H9 (cell line): ENCODE data around the gene SPSB4. TPM values are rescaled to one million over a fixed set of nuclear protein-coding genes. Genes with fewer than 3 reads are reported as not detected.

Experiments
- DNase-seq: peaks from one replicate; pipeline ENCODE4 v3.0.0-alpha.2; 2017
- H2AFZ ChIP-seq: one replicate; pipeline ENCODE4 v1.6.1; 2013; ENCODE audit warnings: mild to moderate bottlenecking, low read length, control low read depth, moderate library complexity
- H2AK5ac ChIP-seq: 2 replicates; pipeline ENCODE4 v1.6.1; 2013; ENCODE audit warnings: low read length, control low read depth, mixed read lengths; ENCODE audit not compliant: insufficient read length
- H2BK120ac ChIP-seq: one replicate; pipeline ENCODE4 v1.6.1; 2013; ENCODE audit warnings: low read depth, mild to moderate bottlenecking, low read length, control low read depth, inconsistent platforms; ENCODE audit not compliant: poor library complexity, severe bottlenecking
- H2BK12ac ChIP-seq: 2 replicates; pipeline ENCODE4 v1.6.1; 2013; ENCODE audit warnings: low read length, control low read depth, mixed read lengths, low read depth; ENCODE audit not compliant: insufficient read length
- H2BK15ac ChIP-seq: 2 replicates; pipeline ENCODE4 v1.6.1; 2013; ENCODE audit warnings: low read depth, low read length, control low read depth
- H2BK20ac ChIP-seq: one replicate; pipeline ENCODE4 v1.6.1; 2013; ENCODE audit warnings: low read depth, mild to moderate bottlenecking, low read length, control low read depth, inconsistent platforms; ENCODE audit not compliant: poor library complexity, severe bottlenecking
- H2BK5ac ChIP-seq: 2 replicates; pipeline ENCODE4 v1.6.1; 2013; ENCODE audit warnings: low read length, control low read depth, mixed read lengths; ENCODE audit not compliant: insufficient read length
- H3K14ac ChIP-seq: 2 replicates; pipeline ENCODE4 v1.6.1; 2013; ENCODE audit warnings: low read length, control low read depth; ENCODE audit not compliant: insufficient read depth
- H3K18ac ChIP-seq: 2 replicates; pipeline ENCODE4 v1.6.1; 2013; ENCODE audit warnings: low read depth, mild to moderate bottlenecking, mixed read lengths, low read length, control low read depth; ENCODE audit not compliant: insufficient read length
- H3K23ac ChIP-seq: 2 replicates; pipeline ENCODE4 v1.6.1; 2013; ENCODE audit warnings: low read length, control low read depth, mixed read lengths, low read depth; ENCODE audit not compliant: insufficient read length
- H3K23me2 ChIP-seq: 2 replicates; pipeline ENCODE4 v1.6.1; 2013; ENCODE audit warnings: low read depth, mild to moderate bottlenecking, mixed read lengths, low read length, control low read depth; ENCODE audit not compliant: insufficient read length, poor library complexity, severe bottlenecking
- H3K27ac ChIP-seq: 2 replicates; pipeline ENCODE4 v1.5.1; 2013; ENCODE audit warnings: low read length, control low read depth, mixed read lengths, low read depth; ENCODE audit not compliant: insufficient read length
- H3K27me3 ChIP-seq: 2 replicates; pipeline ENCODE4 v1.6.1; 2013; ENCODE audit warnings: low read length, control low read depth, inconsistent platforms; ENCODE audit not compliant: insufficient read depth
- H3K4ac ChIP-seq: 2 replicates; pipeline ENCODE4 v1.6.1; 2013; ENCODE audit warnings: low read depth, mild to moderate bottlenecking, control low read depth, inconsistent platforms, low read length, moderate library complexity
- H3K4me1 ChIP-seq: 2 replicates; pipeline ENCODE4 v1.6.1; 2013; ENCODE audit warnings: low read length, control low read depth, inconsistent platforms; ENCODE audit not compliant: insufficient read depth
- H3K4me2 ChIP-seq: 2 replicates; pipeline ENCODE4 v1.6.1; 2013; ENCODE audit warnings: low read length, control low read depth, mixed read lengths; ENCODE audit not compliant: insufficient read length, insufficient read depth
- H3K56ac ChIP-seq: 2 replicates; pipeline ENCODE4 v1.6.1; 2013; ENCODE audit warnings: low read depth, mild to moderate bottlenecking, mixed read lengths, low read length, control low read depth; ENCODE audit not compliant: insufficient read length
- H3K79me1 ChIP-seq: 2 replicates; pipeline ENCODE4 v1.6.1; 2013; ENCODE audit warnings: low read depth, mild to moderate bottlenecking, moderate library complexity, low read length, control low read depth, inconsistent platforms; ENCODE audit not compliant: insufficient read depth, poor library complexity, severe bottlenecking
- H3K79me2 ChIP-seq: 2 replicates; pipeline ENCODE4 v1.6.1; 2013; ENCODE audit warnings: low read length, control low read depth, inconsistent platforms; ENCODE audit not compliant: insufficient read depth
- H3K9ac ChIP-seq: 2 replicates; pipeline ENCODE4 v1.6.1; 2013; ENCODE audit warnings: low read length, control low read depth, mixed read lengths; ENCODE audit not compliant: insufficient read length; ENCODE audit errors: extremely low read depth
- H3K9me3 ChIP-seq: one replicate; pipeline ENCODE4 v1.6.1; 2013; ENCODE audit warnings: low read depth, low read length, inconsistent platforms; ENCODE audit not compliant: control insufficient read depth
- H3T11ph ChIP-seq: one replicate; pipeline ENCODE4 v1.6.1; 2013; ENCODE audit warnings: mild to moderate bottlenecking, low read length, control low read depth, inconsistent platforms
- H4K20me1 ChIP-seq: one replicate; pipeline ENCODE4 v1.6.1; 2013; ENCODE audit not compliant: control insufficient read depth, insufficient read length, insufficient read depth
- H4K5ac ChIP-seq: 2 replicates; pipeline ENCODE4 v1.6.1; 2013; ENCODE audit warnings: low read depth, mild to moderate bottlenecking, mixed read lengths, low read length, control low read depth; ENCODE audit not compliant: insufficient read length
- H4K8ac ChIP-seq: replicated peaks from 2 replicates; pipeline ENCODE4 v1.6.1; 2013; ENCODE audit warnings: low read length, control low read depth, mixed read lengths, low read depth; ENCODE audit not compliant: insufficient read length
- H4K91ac ChIP-seq: 2 replicates; pipeline ENCODE4 v1.6.1; 2013; ENCODE audit warnings: low read depth, mild to moderate bottlenecking, moderate library complexity, mixed read lengths, low read length, control low read depth; ENCODE audit not compliant: insufficient read length
- H3K27ac Mint-ChIP-seq, 3 experiments: 2 replicates in 2 of 3; 3 replicates in 1 of 3; pipeline ENCODE4 v1.8.0; 2020 to 2021; ENCODE audit warnings: mixed read lengths in 3 of 3, mild to moderate bottlenecking in 1 of 3, moderate library complexity in 1 of 3
- H3K27me3 Mint-ChIP-seq: 2 replicates; pipeline ENCODE4 v1.8.0; 2021; ENCODE audit warnings: low read depth, mild to moderate bottlenecking, moderate library complexity, mixed read lengths
- H3K36me3 Mint-ChIP-seq, 3 experiments: 2 replicates in 2 of 3; 3 replicates in 1 of 3; pipeline ENCODE4 v1.8.0; 2020 to 2021; ENCODE audit warnings: low read depth in 3 of 3, mixed read lengths in 3 of 3; ENCODE audit not compliant: insufficient read depth in 1 of 3
- H3K4me1 Mint-ChIP-seq, 2 experiments: 2 replicates each; pipeline ENCODE4 v1.8.0; 2020; ENCODE audit warnings: mixed read lengths in 2 of 2
- H3K4me3 Mint-ChIP-seq, 2 experiments: 2 replicates in 1 of 2; 3 replicates in 1 of 2; pipeline ENCODE4 v1.8.0; 2020 to 2021; ENCODE audit warnings: mild to moderate bottlenecking in 2 of 2, mixed read lengths in 2 of 2, moderate library complexity in 1 of 2
- H3K9me3 Mint-ChIP-seq, 2 experiments: 2 replicates in 1 of 2; 3 replicates in 1 of 2; pipeline ENCODE4 v1.8.0; 2020; ENCODE audit warnings: mild to moderate bottlenecking in 2 of 2, mixed read lengths in 2 of 2, moderate library complexity in 1 of 2
- CTCF ChIP-seq: fragments of 200-600 bp; sonication (generic); conservative IDR thresholded peaks from 3 replicates; pipeline ENCODE4 v1.8.0; 2021; ENCODE audit warnings: antibody characterized with exemption, mild to moderate bottlenecking
- WGBS: extraction: QIAGEN DNeasy Blood & Tissue Kit; methylation state at CpG from one replicate; pipeline ENCODE4 v1.1.7; 2013; ENCODE audit warnings: missing lambda C conversion rate, low lambda C conversion rate, mixed read lengths; ENCODE audit not compliant: insufficient read length; ENCODE audit errors: extremely low coverage; 5-methylcytosine and 5-hydroxymethylcytosine counted together
- total RNA-seq: library from RNA; stranded (reverse); gene quantifications from 2 replicates; pipeline ENCODE4 v1.2.1, GENCODE V29; 2021

Gene SPSB4
- total RNA-seq, 1 experiment from 2014 or later = 6.2 TPM

GRCh38 chr3:141080431-141080830 lies 29.3 kb downstream of the SPSB4 start:
- no peaks in the 10 kb centered on the region for H4K20me1 ChIP-seq
- no peaks in the 10 kb centered on the region for H3K9me3 ChIP-seq
- no peak overlapping the region for H4K5ac ChIP-seq
- H4K8ac ChIP-seq = no peak overlapping the region
- H3K56ac ChIP-seq = no peak overlapping the region
- WGBS = no CpG with 5 or more reads among the region's 3 CpGs
- no peak overlapping the region for H3T11ph ChIP-seq
- H3K4ac ChIP-seq = no peak overlapping the region
- H2BK15ac ChIP-seq = no peak overlapping the region
- H3K79me1 ChIP-seq = no peaks in the 10 kb centered on the region
- H3K27me3 ChIP-seq = no peaks in the 10 kb centered on the region
- Mint-ChIP-seq H3K4me3 (no peak overlapping the region), H3K9me3 (peaks cover 0 to 3% of the 10 kb centered on the region in 2 experiments; a peak in 2 of 5 replicates), H3K27me3 (peaks cover 8% of the 10 kb centered on the region), H3K36me3 (peaks cover 0 to 1% (median 0%) of the 10 kb centered on the region in 3 experiments; a peak in 1 of 7 replicates), H3K4me1 (peaks cover 79 to 81% of the 10 kb centered on the region in 2 experiments), H3K27ac (no peak overlapping the region)
- no peak overlapping the region for H2AK5ac ChIP-seq
- DNase-seq = no peak
- no peak overlapping the region for H2BK12ac ChIP-seq
- no peak overlapping the region for H3K18ac ChIP-seq
- H3K9ac ChIP-seq = no peak overlapping the region
- no peak overlapping the region for H3K27ac ChIP-seq
- no peak overlapping the region for H2BK5ac ChIP-seq
- no peak overlapping the region for H2BK120ac ChIP-seq
- H3K4me2 ChIP-seq = no peak overlapping the region
- H3K23me2 ChIP-seq = no peaks in the 10 kb centered on the region
- H3K14ac ChIP-seq = no peak overlapping the region
- H2BK20ac ChIP-seq = no peak overlapping the region
- no peaks in the 10 kb centered on the region for H3K79me2 ChIP-seq
- H3K4me1 ChIP-seq = peaks cover 25% of the 10 kb centered on the region; the same call in 1 of the 2 replicates
- no peak for TF ChIP-seq CTCF
- H3K23ac ChIP-seq = no peak overlapping the region
- H4K91ac ChIP-seq = no peak overlapping the region
- no peak overlapping the region for H2AFZ ChIP-seq
